SW 1271 (cell line): ENCODE data around the gene MGAT5B.
"Not testable (repeated sequence)": the region's sequence is repeated elsewhere in the genome, so short reads cannot be mapped to it uniquely, and the experiment has no call there.

Source experiments
- DNase-seq, 2 experiments: peaks; one replicate each; lab custom pipeline; 2025; lab: John Stamatoyannopoulos, UW

The MGAT5B gene, protein sequence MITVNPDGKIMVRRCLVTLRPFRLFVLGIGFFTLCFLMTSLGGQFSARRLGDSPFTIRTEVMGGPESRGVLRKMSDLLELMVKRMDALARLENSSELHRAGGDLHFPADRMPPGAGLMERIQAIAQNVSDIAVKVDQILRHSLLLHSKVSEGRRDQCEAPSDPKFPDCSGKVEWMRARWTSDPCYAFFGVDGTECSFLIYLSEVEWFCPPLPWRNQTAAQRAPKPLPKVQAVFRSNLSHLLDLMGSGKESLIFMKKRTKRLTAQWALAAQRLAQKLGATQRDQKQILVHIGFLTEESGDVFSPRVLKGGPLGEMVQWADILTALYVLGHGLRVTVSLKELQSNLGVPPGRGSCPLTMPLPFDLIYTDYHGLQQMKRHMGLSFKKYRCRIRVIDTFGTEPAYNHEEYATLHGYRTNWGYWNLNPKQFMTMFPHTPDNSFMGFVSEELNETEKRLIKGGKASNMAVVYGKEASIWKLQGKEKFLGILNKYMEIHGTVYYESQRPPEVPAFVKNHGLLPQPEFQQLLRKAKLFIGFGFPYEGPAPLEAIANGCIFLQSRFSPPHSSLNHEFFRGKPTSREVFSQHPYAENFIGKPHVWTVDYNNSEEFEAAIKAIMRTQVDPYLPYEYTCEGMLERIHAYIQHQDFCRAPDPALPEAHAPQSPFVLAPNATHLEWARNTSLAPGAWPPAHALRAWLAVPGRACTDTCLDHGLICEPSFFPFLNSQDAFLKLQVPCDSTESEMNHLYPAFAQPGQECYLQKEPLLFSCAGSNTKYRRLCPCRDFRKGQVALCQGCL

DNA sequence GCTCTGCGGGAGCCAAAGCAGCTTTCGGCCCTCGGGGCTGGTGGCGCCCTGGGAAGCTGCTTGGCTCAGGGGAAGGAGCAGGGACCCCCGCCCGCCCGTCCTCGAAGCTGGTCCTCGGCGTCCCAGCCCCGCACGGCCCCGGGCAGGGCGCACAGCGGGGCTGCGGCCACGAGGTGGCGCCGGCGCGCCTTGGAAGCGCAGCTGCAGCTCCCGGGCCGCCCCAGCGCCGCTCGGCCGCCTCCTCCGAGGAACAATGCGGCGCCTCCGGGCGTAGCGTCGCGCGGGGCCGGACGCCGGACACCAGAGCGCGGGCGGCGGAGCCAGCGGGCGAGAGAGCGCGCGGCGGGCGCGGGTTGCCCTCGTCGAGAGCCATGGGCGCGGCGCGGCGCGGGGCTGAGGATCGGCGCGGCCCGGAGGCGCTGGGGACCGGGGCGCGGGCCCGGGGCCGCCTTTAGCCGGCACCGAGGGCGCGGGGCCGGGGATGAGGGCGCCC, at the start of gene MGAT5B:
MGAT5B (plus strand) TSS at position 229 of the 493 bp plus-strand sequence. CDS start 626 bp downstream, outside the sequence.
- peak; percentile 28 to 56 for DNase-seq

DNA sequence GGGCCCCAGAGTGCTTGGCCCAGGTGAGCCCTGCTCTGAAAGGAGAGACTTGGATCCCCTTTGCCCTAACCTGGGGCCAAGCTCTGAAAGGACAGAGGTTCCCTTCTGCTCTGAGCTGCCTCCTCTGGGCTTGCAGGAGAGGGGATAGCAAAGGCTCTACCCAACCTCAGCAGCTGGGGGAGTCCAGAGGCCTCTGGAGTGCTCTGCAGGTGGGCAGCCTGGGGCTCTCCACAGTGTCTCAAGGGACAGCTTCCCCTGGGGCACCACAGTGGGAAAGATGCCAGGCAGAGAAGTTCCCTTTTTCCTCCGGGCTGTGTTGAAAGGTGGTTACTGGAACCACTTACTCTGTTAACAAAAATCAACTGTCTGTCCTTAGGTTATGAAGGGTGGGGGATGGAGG, 48.2 kb upstream of the MGAT5B start:
- DNase-seq, result no peak

DNA sequence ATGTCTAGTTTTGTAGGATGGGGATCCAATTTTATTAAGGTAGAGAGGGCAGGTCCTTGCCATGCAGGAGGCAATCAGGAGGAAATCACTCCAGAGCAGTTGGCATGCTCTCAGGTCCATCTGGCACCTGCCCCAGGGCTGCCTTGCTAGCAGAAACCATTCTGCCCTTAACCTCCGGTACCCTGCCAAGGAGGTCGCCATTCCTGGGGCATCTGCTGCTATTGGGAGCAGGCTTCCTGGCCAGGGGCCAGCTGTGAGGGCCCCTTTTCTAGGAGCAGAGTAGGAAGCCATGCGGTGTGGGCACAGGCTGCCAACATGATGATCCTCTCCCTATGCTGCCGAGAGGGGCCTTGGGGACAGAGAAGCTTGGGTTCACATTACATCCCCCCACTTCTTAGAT, 47.6 kb upstream of the MGAT5B start:
- DNase-seq, result no peak

DNA sequence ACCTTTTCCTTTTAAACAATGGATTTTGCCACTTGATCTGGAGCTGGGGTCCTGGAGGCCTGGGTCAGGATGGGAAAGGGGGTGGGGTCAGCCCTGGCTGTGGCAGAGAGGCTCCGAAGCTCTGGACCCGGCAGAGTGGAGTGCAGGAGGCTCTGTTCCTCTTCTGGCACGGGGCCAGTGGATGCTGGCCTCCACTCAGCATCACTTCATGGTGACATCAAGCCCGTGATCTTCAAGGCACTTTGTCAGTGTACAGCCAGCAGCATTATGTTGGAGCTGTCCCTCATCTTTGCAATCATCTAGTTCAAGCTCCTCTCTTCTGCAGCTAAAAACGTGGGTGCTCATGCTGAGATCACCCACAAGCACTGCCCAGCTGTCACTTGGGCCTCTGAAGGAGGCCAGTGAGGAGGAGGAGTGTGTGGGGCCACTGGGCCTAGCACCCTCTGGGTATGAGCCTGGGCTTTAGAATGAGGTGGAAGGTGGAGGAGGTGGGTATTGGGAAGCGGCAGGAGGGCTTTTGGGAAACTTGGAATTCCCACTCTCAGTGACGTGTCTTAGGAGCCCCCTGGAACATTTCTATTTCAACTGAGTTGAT, 45.9 kb upstream of the MGAT5B start:
- no peak for DNase-seq

DNA sequence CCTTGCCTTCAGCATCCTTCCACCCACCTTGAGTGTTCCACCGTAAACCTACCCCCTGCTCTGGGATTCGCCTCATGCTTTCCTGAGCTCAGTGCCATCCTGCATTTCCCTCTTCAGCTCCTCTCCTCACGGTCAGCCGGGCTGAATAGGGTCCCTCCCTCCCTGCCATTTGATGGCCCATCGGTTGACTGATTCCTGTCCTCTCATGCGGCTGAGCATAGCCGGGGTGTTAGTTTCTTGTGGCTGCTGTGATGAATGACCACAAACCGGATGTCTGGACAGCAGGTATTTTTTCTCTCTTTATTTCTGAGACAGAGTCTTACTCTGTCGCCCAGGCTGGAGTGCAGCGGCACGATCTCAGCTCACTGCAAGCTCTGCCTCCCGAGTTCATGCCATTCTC, 44.1 kb upstream of the MGAT5B start:
- DNase-seq, result no peak

DNA sequence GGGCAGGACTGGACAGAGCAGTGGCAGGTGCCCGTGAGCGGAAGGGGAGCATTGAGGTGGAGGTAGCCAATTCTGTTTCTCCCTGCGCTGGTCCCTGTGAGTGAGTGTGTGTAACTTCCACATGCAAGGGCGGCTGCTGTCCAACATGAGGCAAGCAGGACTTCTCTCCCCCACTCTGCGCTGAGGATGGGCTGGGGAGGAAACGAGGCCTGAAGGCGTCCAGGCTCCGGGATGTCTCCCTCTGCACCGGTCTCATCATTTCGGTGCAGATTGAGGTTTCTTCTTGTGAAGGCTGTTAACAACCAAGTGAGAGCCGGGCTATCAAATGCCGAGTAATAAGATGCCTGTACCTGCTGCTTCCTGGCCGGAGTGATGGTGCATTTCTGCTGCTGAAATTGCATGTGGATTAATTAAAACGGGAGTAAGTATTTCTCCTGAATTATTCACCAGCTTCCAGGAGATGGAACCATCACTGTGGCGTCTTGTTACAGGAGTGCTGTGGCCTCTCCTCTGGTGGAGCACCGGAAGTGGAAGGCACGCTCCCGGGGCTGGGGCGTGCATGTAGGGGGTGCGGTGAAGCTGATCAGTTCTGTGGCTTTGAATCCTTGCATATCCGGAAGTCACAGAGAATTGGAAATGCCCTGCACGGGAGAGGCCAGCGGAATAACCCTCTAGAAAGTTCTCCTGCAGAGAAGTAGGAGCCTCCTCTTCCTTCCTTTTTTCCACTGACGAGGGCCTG, 41.7 kb upstream of the MGAT5B start:
- no peak for DNase-seq

DNA sequence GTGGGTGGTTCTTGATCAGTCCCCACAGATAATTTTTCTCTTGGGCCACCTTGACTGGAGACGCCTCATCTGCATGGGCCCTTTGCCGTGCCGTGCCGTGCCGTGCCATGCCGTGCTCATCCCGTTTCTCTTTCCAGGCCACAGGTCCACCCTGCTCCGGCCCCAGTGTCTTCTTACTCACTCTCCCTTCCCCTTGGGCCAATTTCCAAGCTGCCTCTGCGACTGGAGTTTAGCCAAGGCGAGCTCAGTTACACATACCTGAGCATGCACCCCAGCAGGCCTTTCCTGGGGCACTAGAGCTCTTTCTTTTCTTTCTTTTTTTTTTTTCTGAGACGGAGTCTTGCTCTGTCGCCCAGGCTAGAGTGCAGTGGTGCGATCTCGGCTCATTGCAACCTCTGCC, 40.5 kb upstream of the MGAT5B start:
- no peak for DNase-seq

DNA sequence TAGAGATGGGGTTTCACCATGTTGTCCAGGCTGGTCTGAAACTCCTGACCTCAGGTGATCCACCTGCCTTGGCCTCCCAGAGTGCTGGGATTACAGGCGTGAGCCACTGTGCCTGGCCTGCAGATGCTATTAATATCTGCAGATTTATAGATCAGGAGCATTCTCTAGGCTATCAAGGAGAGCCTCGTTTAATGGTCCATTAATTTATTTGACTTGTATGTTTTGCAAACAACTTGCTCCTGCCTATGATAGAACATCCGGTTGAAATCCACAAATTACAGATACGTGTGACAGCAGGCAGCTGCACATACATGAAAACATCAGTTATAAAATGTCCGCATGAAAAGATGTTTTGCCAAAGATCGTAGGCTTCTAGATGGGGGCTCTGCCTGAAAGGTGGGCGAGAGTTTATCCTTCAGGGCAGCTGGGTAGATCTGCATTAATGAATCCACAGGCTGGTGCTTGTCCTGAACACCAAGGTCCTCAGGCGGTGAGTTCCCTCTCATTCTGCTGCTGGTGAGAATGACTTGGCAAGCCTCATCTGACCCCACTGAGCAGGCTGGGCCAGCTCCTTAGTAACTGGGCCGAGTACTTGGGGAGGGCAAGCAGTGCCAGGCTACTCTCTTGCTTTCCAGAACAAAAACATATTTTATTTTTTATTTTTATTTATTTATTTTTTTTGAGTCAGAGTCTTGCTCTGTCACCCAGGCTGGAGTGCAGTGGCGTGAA, 37.1 kb upstream of the MGAT5B start:
- DNase-seq, result no peak

DNA sequence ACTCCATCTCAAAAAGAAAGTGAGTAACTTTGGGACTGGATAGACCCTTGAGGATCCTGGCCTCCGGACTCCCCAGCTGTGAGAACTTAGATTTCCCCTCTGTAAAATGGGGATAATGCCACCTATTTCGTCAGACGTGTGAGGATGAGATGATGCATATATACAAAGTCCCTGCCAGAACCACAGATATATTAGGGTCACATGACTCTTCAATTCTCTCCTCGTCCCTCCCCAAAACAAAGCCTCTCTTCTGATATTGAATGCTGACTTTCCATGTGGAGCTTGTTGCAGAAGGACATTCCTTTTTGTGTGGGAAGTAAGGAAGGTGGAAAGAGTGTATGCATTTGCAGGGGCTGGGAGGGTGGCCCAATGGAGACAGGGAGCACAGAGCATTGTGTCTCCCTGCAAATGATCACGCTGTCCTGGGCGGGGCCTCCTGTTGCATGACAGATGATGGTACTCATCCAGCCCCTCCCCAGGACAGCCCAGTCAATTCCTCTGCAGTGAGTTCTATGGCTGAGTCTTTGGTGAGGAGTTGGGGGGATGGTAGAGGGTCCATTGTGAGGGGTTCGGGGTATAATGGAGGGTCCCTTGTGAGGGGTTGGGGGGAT, 35.1 kb upstream of the MGAT5B start:
- no peak for DNase-seq

DNA sequence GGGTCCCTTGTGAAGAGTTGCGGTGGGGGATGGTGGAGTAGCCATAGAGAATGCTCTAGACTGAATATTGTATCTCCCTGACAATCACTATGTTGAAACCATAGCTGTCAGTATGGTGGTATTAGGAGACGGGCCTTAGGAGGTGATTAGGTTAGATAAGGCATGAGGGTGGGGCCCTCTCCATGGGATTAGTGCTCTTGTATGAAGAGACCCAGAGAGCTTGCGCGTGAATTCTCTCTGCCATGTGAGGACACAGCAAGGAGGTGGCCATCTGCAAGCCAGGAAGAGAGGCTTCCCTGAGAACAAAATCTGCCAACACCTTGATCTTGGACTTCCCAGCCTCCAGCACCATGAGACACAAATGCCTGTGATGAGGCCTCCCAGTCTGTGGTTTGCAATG, 34.5 kb upstream of the MGAT5B start:
- no peak for DNase-seq

DNA sequence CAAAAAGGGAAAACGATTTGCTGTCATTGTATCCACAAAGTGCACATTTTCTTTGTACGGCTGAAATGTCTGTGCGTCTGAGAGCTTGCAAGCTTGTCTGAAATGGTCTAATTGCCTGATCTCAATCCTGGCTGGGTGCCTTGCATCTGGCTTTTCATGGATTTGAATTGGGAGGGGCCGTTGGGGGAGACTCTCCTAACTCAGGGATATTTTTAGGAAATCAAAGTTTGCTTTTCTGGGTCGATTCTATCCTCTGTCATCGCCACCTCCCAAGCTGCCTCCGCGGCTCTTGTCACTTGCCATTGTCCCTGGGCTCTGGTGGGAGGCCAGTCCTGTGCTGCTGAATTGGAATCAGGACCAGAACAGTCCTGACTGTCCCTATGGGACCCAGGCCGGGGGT, 33.3 kb upstream of the MGAT5B start:
- no peak for DNase-seq

DNA sequence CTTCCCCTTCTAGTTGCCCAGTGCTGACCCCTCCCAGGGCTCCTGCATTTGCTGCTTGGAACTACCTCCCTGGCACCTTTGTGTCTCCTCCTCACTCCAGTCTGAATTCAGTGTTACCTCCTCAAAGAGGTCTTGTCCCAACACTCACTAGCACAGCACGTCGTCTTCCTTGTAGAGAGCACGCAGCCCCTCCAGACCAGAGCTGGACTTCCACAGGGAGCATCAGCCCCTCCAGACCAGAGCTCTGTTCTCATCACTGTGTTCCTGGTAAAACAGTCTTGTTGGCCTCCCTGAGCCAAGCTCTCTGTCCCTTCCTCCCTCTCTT, 27.8 kb upstream of the MGAT5B start:
- DNase-seq, result no peak

DNA sequence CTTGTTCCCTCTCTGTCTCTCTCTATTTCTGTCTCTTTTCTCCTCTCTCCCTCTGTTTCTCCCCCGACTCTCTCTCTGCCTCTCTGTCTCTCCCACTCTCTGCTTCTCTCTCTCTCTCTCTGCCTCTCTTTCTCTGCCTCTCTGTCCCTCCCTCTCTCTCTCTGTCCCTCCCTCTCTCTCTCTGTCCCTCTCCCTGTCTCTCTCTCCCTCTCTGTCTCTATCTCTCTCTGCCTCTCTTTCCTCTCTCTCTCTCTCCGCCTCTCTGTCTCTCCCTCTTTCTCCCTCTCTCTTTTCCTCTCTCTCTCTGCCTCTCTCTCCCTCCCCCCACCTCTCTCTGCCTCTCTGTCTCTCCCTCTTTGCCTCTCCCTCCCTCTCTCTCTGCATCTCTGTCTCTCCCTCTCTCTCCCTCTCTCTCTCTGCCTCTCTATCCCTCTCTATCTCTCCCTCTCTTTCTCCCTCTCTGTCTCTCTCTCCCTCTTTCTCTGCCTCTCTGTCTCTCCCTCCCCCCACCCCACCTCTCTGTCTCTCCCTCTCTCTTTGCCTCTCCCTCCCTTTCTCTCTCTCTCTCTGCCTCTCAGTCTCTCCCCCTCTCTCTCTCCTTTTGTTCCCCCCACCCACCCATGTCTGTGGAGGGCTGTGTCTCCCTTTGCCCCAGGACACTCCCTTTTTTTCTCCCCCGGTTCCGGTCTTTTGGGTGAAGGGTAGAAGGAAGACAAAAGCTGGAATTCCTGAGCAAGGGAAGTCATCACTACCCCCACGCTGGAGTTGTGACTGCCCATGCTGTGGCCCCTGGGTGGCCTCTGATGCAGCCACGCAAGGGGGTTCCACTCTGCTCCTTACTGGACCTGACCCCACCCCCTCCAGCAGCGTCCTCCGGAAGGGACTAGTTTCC, 27.1 kb upstream of the MGAT5B start:
- DNase-seq, result no peak

DNA sequence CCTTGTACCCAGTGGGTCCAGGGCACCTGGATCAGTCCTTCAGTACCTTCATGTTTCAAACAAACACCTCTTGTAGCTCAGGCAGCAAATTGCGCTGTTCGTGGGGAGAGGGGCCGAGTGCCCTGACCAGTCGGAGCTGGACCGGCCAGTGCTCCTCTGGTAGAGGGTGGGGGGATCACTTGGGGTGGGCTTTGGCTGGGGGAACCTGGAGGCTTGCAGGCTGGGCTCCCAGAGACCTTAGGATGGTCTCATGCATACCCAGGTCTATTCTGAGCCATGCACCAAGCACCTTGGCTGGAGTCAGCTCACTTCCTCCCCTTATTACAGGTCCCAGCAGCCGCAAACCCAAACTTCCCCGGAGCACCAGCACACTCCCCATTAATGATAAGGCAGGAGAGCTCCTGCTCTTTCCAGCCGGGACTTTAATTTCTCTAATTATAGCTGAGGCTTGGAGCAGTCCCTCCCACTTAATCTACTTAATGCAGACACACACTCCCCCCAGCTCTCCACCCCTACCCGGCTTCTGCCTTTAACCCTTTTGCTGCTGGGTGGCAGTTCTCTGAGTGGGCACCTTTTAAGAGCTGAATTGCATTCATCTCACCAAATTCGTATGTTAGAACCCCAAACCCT, 26.3 kb upstream of the MGAT5B start:
- no peak for DNase-seq

DNA sequence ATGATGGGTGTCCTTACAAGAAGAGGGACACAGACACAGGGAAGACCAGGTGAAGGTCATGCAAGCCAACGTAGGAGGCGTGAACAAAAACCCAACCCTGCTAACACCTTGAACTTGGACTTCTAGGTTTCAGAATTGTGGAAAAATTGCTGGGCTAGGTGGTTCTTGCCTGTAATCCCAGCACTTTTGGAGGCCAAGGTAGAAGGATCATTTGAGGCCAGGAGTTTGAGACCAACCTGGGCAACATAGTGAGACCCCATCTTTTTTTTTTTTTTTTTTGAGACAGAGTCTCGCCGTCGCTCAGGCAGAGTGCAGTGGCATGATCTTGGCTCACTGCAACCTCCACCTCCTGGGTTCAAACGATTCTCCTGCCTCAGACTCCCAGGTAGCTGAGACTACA, 25.1 kb upstream of the MGAT5B start:
- not testable (repeated sequence) for DNase-seq

DNA sequence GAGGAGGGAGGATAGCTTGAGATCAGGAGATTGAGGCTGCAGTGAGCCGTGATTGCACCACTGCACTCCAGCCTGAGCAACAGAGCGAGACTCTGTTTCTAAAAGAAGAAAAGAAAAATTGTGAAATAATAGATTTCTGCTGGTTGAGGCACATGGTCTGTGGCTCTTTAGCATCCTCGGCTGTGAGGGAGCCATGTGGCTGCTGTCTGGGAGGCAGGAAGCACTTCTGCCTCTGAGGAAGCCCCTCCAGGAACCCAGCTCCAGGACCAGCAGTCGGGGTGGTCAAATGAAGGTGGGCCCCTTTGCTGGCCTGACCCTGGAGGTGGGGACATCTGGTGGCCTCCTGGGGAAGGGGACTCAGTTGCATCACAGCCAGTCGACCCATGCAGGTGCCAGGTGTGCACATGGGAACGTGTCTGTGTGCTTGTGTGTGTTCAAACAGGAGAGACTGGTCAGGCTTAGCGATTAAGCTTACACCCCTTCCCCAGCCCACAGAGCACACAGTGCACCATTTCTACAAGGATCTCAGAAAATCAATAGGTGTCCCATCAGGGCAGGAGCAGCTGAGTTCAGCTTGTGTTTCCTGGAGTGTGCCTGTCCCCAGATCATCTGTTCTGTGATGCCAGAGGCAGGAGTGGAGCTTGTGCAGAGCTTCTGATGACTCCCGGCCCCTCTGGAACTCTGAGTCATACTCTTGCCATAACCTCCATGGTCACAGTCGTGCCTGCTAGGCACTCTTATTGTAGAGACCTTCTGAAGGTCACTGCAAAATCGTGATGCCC, 24.3 kb upstream of the MGAT5B start:
- DNase-seq, result no peak

DNA sequence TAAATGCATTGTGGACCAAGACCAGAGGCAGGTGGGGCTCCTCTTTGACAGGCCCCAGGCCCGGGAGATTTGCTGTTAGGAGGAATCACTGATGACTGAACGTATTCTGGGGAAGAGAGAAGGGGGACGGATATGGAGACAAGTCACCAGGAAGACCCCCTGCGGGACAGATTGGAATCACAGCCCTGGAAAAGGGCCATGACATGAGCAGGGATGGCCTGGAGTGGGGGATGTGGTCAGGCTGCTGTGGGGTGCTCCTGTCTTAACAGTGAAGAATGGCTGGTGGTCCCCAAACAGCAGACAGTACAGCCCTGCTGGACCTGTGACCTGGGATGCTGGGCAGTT, 23.7 kb upstream of the MGAT5B start:
- no peak for DNase-seq

DNA sequence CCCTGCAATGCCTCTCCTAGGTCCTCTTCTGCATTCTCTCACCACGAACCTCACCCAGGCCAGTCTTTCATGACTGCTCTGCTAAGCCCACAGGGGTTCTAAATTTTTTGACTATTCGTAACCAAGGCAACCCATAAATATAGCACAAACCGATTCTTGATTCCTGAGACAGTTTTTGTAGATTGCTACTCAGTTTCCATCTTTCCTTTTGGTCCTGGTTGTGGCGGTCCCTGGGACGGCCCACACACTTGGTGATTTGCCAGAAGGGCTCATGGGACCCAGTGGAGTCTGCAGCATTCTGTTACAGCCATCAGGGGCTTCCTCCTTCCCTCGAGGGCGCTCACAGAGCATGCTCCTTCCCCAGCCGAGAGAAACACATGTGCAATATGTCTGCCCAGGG, 23.4 kb upstream of the MGAT5B start:
- DNase-seq, result no peak

DNA sequence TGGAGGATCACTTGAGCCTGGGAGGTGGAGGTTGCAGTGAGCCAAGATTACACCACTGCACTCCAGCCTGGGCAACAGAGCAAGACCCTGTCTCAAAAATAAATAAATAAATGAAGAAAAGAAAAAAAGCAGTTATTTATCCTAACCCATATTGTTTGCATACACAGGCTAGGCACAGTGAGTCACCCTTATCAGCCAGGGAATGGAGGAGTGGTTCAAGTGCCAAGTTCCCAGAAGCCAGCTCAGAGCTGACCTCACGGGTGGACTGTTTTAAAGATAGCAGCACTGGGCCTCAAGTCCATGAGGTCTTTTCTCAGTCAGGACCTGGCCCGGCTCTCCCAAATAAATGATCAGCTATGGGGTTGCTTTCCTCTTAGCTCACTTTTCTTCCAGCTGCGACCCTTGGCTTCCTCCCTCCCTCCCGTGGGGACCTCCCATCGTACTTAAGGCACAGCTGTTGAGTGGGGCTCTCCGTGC, 22.6 kb upstream of the MGAT5B start:
- DNase-seq, result no peak
